ENCODE results near the gene MUCL3. TPM values are rescaled to one million over a fixed set of nuclear protein-coding genes. Genes with fewer than 3 reads are reported as not detected.
"Not testable (repeated sequence)": the region's sequence is repeated elsewhere in the genome, so short reads cannot be mapped to it uniquely, and the experiment has no call there.

Gene MUCL3
- total and polyA plus RNA-seq, 10 of the 15 experiments (the other 5 are each of a cell fraction or from before 2014, with no cell fraction given), result 0.03 to 1.4 (median 0.61) TPM

DNA sequence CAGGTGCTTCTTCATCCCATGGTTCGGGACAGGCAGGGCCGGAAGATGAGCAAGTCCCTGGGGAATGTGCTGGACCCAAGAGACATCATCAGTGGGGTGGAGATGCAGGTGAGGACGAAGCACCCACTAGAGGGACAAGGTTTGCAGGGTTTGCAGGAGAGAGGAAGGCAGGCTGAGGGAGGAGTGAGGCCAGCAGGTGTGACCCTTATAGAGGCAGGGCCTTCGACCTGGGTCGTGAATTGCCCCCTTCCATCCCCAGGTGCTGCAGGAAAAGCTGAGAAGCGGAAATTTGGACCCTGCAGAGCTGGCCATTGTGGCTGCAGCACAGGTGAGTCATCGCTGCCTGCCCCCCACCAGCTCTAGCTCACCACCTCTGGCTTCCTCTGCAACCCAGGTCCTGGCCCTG, 18.3 kb upstream of the MUCL3 start:
- BruUV-seq (replicated peaks), result no TSS peak
- 74% methylated on average over 7 of the region's 7 CpGs for WGBS (ENCODE audit: insufficient coverage, insufficient replicate concordance, low lambda C conversion rate, missing lambda C conversion rate)
- H2AFZ ChIP-seq (ENCODE audit: control insufficient read depth, low read depth, low read length), result no peak overlapping the region
- no peak for DNase-seq (ENCODE audit: low read depth, low spot score)
- RAD21 ChIA-PET (ENCODE audit: unreplicated experiment), result no interaction called here
- H4K20me1 ChIP-seq (ENCODE audit: control insufficient read depth, insufficient read depth), result no peaks in the 10 kb centered on the region
- SMC1A ChIA-PET (ENCODE audit: uncharacterized antibody, unreplicated experiment), result no interaction called here
- in situ Hi-C loops (cut with MboI), result no loop called here
- H3K36me3 ChIP-seq (ENCODE audit: control insufficient read depth in 2 of 2, insufficient read depth in 2 of 2, low read length in 1 of 2), result peaks cover 18 to 27% of the 10 kb centered on the region in 2 experiments; a peak in 3 of 4 replicates
- H3K4me1 ChIP-seq (ENCODE audit: control insufficient read depth, insufficient read depth, low read length), result no peaks in the 10 kb centered on the region
- FAIRE-seq, result no peak
- no peak for ATAC-seq
- H3K79me2 ChIP-seq (ENCODE audit: control insufficient read depth, insufficient read depth, low read length), result no peaks in the 10 kb centered on the region
- no peak overlapping the region for H3K27ac ChIP-seq (ENCODE audit: control insufficient read depth, insufficient read depth)
- POLR2A ChIA-PET, result no interaction called here
- H3K9me3 ChIP-seq (replicated peaks; ENCODE audit: control insufficient read depth, insufficient read depth, low read length), result no peaks in the 10 kb centered on the region
- H3K9ac ChIP-seq (ENCODE audit: control insufficient read depth, insufficient read depth, low read length), result no peak overlapping the region
- no peak overlapping the region for H3K4me2 ChIP-seq (ENCODE audit: control insufficient read depth, insufficient read depth)
- CTCF ChIA-PET, result interaction anchor here (0.9 kb wide), 1 partner anchor 147 kb away, joined by 4 read pairs; no protein-coding TSS in a partner anchor
- H3K4me3 ChIP-seq, result no peak overlapping the region
- intact Hi-C loops (cut with micrococcal nuclease; ENCODE audit: unreplicated experiment), result no loop called here
- no peaks in the 10 kb centered on the region for H3K27me3 ChIP-seq (replicated peaks in 1 of 2; ENCODE audit: control insufficient read depth in 2 of 2, insufficient read depth in 2 of 2, low read length in 1 of 2)
- TF ChIP-seq HDAC2 (IDR thresholded peaks at IDR 0.05), result no peak
- no peak for TF ChIP-seq RFX5 (IDR thresholded peaks at IDR 0.05; ENCODE audit: low read depth, low read length)
- no peak for TF ChIP-seq IRF4 (IDR thresholded peaks at IDR 0.05; ENCODE audit: low read depth, low read length)
- TF ChIP-seq, protein P1, sequence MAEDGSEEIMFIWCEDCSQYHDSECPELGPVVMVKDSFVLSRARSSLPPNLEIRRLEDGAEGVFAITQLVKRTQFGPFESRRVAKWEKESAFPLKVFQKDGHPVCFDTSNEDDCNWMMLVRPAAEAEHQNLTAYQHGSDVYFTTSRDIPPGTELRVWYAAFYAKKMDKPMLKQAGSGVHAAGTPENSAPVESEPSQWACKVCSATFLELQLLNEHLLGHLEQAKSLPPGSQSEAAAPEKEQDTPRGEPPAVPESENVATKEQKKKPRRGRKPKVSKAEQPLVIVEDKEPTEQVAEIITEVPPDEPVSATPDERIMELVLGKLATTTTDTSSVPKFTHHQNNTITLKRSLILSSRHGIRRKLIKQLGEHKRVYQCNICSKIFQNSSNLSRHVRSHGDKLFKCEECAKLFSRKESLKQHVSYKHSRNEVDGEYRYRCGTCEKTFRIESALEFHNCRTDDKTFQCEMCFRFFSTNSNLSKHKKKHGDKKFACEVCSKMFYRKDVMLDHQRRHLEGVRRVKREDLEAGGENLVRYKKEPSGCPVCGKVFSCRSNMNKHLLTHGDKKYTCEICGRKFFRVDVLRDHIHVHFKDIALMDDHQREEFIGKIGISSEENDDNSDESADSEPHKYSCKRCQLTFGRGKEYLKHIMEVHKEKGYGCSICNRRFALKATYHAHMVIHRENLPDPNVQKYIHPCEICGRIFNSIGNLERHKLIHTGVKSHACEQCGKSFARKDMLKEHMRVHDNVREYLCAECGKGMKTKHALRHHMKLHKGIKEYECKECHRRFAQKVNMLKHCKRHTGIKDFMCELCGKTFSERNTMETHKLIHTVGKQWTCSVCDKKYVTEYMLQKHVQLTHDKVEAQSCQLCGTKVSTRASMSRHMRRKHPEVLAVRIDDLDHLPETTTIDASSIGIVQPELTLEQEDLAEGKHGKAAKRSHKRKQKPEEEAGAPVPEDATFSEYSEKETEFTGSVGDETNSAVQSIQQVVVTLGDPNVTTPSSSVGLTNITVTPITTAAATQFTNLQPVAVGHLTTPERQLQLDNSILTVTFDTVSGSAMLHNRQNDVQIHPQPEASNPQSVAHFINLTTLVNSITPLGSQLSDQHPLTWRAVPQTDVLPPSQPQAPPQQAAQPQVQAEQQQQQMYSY (CRISPR knock-in tag; IDR thresholded peaks at IDR 0.05), result no peak
- TF ChIP-seq, protein P2, sequence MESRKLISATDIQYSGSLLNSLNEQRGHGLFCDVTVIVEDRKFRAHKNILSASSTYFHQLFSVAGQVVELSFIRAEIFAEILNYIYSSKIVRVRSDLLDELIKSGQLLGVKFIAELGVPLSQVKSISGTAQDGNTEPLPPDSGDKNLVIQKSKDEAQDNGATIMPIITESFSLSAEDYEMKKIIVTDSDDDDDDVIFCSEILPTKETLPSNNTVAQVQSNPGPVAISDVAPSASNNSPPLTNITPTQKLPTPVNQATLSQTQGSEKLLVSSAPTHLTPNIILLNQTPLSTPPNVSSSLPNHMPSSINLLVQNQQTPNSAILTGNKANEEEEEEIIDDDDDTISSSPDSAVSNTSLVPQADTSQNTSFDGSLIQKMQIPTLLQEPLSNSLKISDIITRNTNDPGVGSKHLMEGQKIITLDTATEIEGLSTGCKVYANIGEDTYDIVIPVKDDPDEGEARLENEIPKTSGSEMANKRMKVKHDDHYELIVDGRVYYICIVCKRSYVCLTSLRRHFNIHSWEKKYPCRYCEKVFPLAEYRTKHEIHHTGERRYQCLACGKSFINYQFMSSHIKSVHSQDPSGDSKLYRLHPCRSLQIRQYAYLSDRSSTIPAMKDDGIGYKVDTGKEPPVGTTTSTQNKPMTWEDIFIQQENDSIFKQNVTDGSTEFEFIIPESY (IDR thresholded peaks at IDR 0.05), result no peak
- TF ChIP-seq ETV6 (conservative IDR thresholded peaks at IDR 0.05 in 1 of 2, IDR thresholded peaks at IDR 0.05 in 1 of 2; ENCODE audit: borderline replicate concordance in 1 of 2, low read depth in 1 of 2), result no peak
- TF ChIP-seq BCL11A (IDR thresholded peaks at IDR 0.05; ENCODE audit: low read depth, low read length), result no peak
- no peak for TF ChIP-seq CHD1 (IDR thresholded peaks at IDR 0.05; ENCODE audit: low read depth, low read length)
- TF ChIP-seq, protein P3, sequence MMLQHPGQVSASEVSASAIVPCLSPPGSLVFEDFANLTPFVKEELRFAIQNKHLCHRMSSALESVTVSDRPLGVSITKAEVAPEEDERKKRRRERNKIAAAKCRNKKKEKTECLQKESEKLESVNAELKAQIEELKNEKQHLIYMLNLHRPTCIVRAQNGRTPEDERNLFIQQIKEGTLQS (IDR thresholded peaks at IDR 0.05; ENCODE audit: borderline replicate concordance, extremely low read depth, low read depth, low read length), result no peak
- TF ChIP-seq SUPT20H (IDR thresholded peaks at IDR 0.05; ENCODE audit: borderline replicate concordance, control insufficient read depth, low read depth, low read length), result no peak

DNA sequence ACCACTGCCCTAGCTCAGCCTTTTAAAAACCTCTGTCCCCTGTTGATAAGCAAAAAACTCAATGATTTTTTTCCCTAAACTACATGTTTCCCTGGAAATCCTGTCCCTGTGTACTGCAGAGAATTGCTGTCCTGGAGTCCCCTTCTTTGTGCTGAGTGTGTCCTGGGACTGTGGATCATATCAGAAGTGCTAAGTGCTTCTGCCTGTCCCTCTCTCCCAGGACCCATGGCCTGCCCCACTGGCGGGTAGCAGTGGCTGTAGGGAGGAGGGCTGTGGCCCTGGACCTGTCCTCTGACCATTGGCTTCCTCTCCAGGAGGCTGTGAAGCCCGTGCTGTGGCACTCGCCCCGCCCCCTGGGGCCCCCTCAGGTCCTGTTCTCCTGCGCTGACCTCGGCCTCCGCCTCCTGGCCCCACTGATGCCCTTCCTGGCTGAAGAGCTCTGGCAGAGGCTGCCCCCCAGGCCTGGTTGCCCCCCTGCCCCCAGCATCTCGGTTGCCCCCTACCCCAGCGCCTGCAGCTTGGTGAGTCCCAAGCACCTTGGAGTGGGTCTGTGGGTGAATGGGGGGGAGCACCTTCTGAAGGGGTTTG, 16.6 kb upstream of the MUCL3 start:
- BruUV-seq (replicated peaks); H3K9ac ChIP-seq (ENCODE audit: control insufficient read depth, insufficient read depth, low read length); intact Hi-C loops (cut with micrococcal nuclease; ENCODE audit: unreplicated experiment); ATAC-seq; H2AFZ ChIP-seq (ENCODE audit: control insufficient read depth, low read depth, low read length); H3K4me3 ChIP-seq; in situ Hi-C loops (cut with MboI); H3K27me3 ChIP-seq (replicated peaks in 1 of 2; ENCODE audit: control insufficient read depth in 2 of 2, insufficient read depth in 2 of 2, low read length in 1 of 2); H3K27ac ChIP-seq (ENCODE audit: control insufficient read depth, insufficient read depth); H4K20me1 ChIP-seq (ENCODE audit: control insufficient read depth, insufficient read depth); H3K4me2 ChIP-seq (ENCODE audit: control insufficient read depth, insufficient read depth); SMC1A ChIA-PET (ENCODE audit: uncharacterized antibody, unreplicated experiment); H3K4me1 ChIP-seq (ENCODE audit: control insufficient read depth, insufficient read depth, low read length); H3K9me3 ChIP-seq (replicated peaks; ENCODE audit: control insufficient read depth, insufficient read depth, low read length); DNase-seq (ENCODE audit: low read depth, low spot score); RAD21 ChIA-PET (ENCODE audit: unreplicated experiment); FAIRE-seq; H3K79me2 ChIP-seq (ENCODE audit: control insufficient read depth, insufficient read depth, low read length); POLR2A ChIA-PET: not testable (repeated sequence)
- H3K36me3 ChIP-seq (ENCODE audit: control insufficient read depth in 2 of 2, insufficient read depth in 2 of 2, low read length in 1 of 2), result peaks cover 18 to 25% of the 10 kb centered on the region in 2 experiments; a peak in 3 of 4 replicates
- WGBS (ENCODE audit: insufficient coverage, insufficient replicate concordance, low lambda C conversion rate, missing lambda C conversion rate), result 84% methylated on average over 8 of the region's 9 CpGs
- CTCF ChIA-PET, result interaction anchor here (1.1 to 1.3 kb wide), 2 partner anchors 145 to 163 kb away, joined by 3 read pairs; no protein-coding TSS in a partner anchor
